Loucy (cell line): ENCODE data around the gene UNC5B.

Experiments
- H2AFZ ChIP-seq: fragments of 200-600 bp; sonication (generic); 2 replicates; pipeline ENCODE4 v1.6.0; 2016; ENCODE audit warnings: antibody characterized with exemption, mild to moderate bottlenecking, low read length, moderate library complexity
- H3F3A ChIP-seq: fragments of 200-600 bp; 2 replicates; pipeline ENCODE4 v1.6.0; 2016; ENCODE audit warnings: antibody characterized with exemption, low read depth, mild to moderate bottlenecking
- H3K27me3 ChIP-seq: fragments of 200-600 bp; sonication (generic); 2 replicates; pipeline ENCODE4 v1.6.1; 2014; ENCODE audit warnings: low read length, mild to moderate bottlenecking; ENCODE audit not compliant: insufficient read depth, poor library complexity, severe bottlenecking
- H3K36me3 ChIP-seq: fragments of 200-600 bp; sonication (generic); 2 replicates; pipeline ENCODE4 v1.6.1; 2016; ENCODE audit warnings: low read length; ENCODE audit not compliant: insufficient read depth
- H3K4me1 ChIP-seq: fragments of 200-600 bp; sonication (generic); 2 replicates; pipeline ENCODE4 v1.5.1; 2014; ENCODE audit warnings: low read length, mild to moderate bottlenecking; ENCODE audit not compliant: insufficient read depth, poor library complexity, severe bottlenecking
- H3K4me2 ChIP-seq: fragments of 200-600 bp; sonication (generic); 2 replicates; pipeline ENCODE4 v1.6.0; 2014; ENCODE audit warnings: antibody characterized with exemption, low read length, low read depth, mild to moderate bottlenecking; ENCODE audit not compliant: poor library complexity, severe bottlenecking
- H3K4me3 ChIP-seq: fragments of 200-600 bp; sonication (generic); 2 replicates; pipeline ENCODE4 v1.5.1; 2014; ENCODE audit warnings: low read length, mild to moderate bottlenecking, mixed read lengths; ENCODE audit not compliant: poor library complexity, severe bottlenecking
- H3K79me2 ChIP-seq: fragments of 200-600 bp; sonication (generic); 2 replicates; pipeline ENCODE4 v1.6.1; 2014; ENCODE audit warnings: low read length; ENCODE audit not compliant: insufficient read depth
- H3K9ac ChIP-seq: fragments of 200-600 bp; sonication (generic); 2 replicates; pipeline ENCODE4 v1.6.0; 2014; ENCODE audit warnings: mild to moderate bottlenecking, low read depth, low read length, moderate library complexity; ENCODE audit not compliant: poor library complexity, severe bottlenecking
- H3K9me2 ChIP-seq: fragments of 200-600 bp; sonication (generic); replicated peaks from 2 replicates; pipeline ENCODE4 v1.6.1; 2016; ENCODE audit warnings: low read depth, low read length, mixed read lengths
- H3K9me3 ChIP-seq: fragments of 200-600 bp; sonication (generic); 2 replicates; pipeline ENCODE4 v1.6.1; 2014; ENCODE audit warnings: mild to moderate bottlenecking, antibody characterized with exemption, low read length, low read depth; ENCODE audit not compliant: insufficient read depth
- H4K20me1 ChIP-seq: fragments of 200-600 bp; sonication (generic); 2 replicates; pipeline ENCODE4 v1.6.0; 2014; ENCODE audit warnings: antibody characterized with exemption, low read length, mild to moderate bottlenecking; ENCODE audit not compliant: insufficient read depth, poor library complexity, severe bottlenecking
- CTCF ChIP-seq: fragments of 200-600 bp; sonication (generic); conservative IDR thresholded peaks from 2 replicates; pipeline ENCODE4 v1.5.1; 2014; ENCODE audit warnings: mild to moderate bottlenecking, antibody characterized with exemption, low read length
- EZH2phosphoT487 ChIP-seq: fragments of 200-600 bp; IDR thresholded peaks from 2 replicates; pipeline ENCODE4 v1.6.1; 2018; ENCODE audit warnings: antibody characterized with exemption, mild to moderate bottlenecking, moderate library complexity, borderline replicate concordance

Gene UNC5B

GRCh38 chr10:71294091-71294561 is 81.8 kb downstream of the UNC5B start:
- Histone ChIP-seq H3K27me3 (no peaks in the 10 kb centered on the region), H3K9ac (no peak overlapping the region), H3K4me1 (peaks cover 3% of the 10 kb centered on the region), H3K9me2 (no peaks in the 10 kb centered on the region), H3K79me2 (no peaks in the 10 kb centered on the region), H3K4me3 (no peak overlapping the region), H3K4me2 (no peak overlapping the region), H3F3A (no peaks in the 10 kb centered on the region), H4K20me1 (no peaks in the 10 kb centered on the region), H2AFZ (no peak overlapping the region), H3K9me3 (no peaks in the 10 kb centered on the region), H3K36me3 (no peaks in the 10 kb centered on the region)
- TF ChIP-seq EZH2phosphoT487 (no peak), CTCF (no peak)

DNA sequence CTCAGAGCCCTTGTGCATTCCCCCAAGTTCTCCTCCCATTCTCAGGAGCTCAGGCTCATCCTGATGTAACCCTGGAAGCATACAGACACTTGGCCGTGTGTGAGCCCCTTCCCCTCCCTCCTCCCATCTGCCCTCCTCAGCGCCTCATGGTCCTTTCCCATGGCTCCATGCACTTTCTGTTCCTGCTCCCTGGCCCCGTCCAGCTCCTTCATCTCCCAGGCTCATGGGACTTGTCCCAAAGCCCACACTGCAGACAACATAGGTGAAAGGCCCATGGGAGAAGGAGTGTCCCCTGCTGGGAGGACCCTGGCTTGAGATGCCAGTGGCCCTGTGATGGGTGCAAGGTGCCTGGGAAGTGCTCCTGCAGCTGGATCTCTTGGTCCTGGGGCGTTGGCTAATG is 82.5 kb downstream of the UNC5B start:
- H3K4me3 ChIP-seq = no peak overlapping the region

GRCh38 chr10:71295641-71296040 is 83.3 kb downstream of the UNC5B start:
- no peaks in the 10 kb centered on the region for H3K27me3 ChIP-seq
- H3K4me1 ChIP-seq = no peaks in the 10 kb centered on the region

More for the DNA sequence above, 82.5 kb downstream of the UNC5B start:
- no peaks in the 10 kb centered on the region for H3K9me3 ChIP-seq
- no peak overlapping the region for H2AFZ ChIP-seq
- H3K79me2 ChIP-seq = no peaks in the 10 kb centered on the region
- no peaks in the 10 kb centered on the region for H4K20me1 ChIP-seq
- TF ChIP-seq CTCF (no peak), EZH2phosphoT487 (no peak)
- no peaks in the 10 kb centered on the region for H3K27me3 ChIP-seq
- no peak overlapping the region for H3K9ac ChIP-seq
- no peaks in the 10 kb centered on the region for H3K36me3 ChIP-seq
- H3K9me2 ChIP-seq = no peaks in the 10 kb centered on the region
- H3K4me2 ChIP-seq = no peak overlapping the region
- no peaks in the 10 kb centered on the region for H3F3A ChIP-seq
- H3K4me1 ChIP-seq = peaks cover under 1% of the 10 kb centered on the region

More at GRCh38 chr10:71295641-71296040, 83.3 kb downstream of the UNC5B start:
- Histone ChIP-seq H3K79me2 (no peaks in the 10 kb centered on the region), H3F3A (no peaks in the 10 kb centered on the region), H3K9me3 (no peaks in the 10 kb centered on the region), H3K9ac (no peak overlapping the region), H4K20me1 (no peaks in the 10 kb centered on the region), H2AFZ (no peak overlapping the region), H3K9me2 (no peaks in the 10 kb centered on the region), H3K4me3 (no peak overlapping the region), H3K36me3 (no peaks in the 10 kb centered on the region), H3K4me2 (no peak overlapping the region)
- TF ChIP-seq CTCF = no peak
- no peak for TF ChIP-seq EZH2phosphoT487
